ENCODE measurements around the gene LIN28B. TPM values are rescaled to one million over a fixed set of nuclear protein-coding genes. Genes with fewer than 3 reads are reported as not detected.

LIN28B gene
- total RNA-seq, 4 donors from 2014 or later, result not detected

GRCh38 chr6:105014954-105015353 is 58.0 kb downstream of the LIN28B start:
- no peak for DNase-seq (ENCODE audit: low spot score in 2 of 2)
- TF ChIP-seq POLR2A (IDR thresholded peaks at IDR 0.05) (no peak), CTCF (IDR thresholded peaks at IDR 0.05) (no peak)
- H3K4me3 ChIP-seq (ENCODE audit: low read depth, poor library complexity, severe bottlenecking), result no peak overlapping the region
- intact Hi-C loops (cut with DNase I; ENCODE audit: low total_unique reads), result no loop called here

GRCh38 chr6:105015482-105015881 is 58.6 kb downstream of the LIN28B start:
- TF ChIP-seq POLR2A (IDR thresholded peaks at IDR 0.05) (no peak), CTCF (IDR thresholded peaks at IDR 0.05) (no peak)
- no peak overlapping the region for H3K4me3 ChIP-seq (ENCODE audit: low read depth, poor library complexity, severe bottlenecking)
- no peak for DNase-seq (ENCODE audit: low spot score in 2 of 2)
- intact Hi-C loops (cut with DNase I; ENCODE audit: low total_unique reads), result no loop called here
- WGBS, 2 donors, result 30 to 40% methylated on average over 2 of the region's 2 CpGs

GRCh38 chr6:105019285-105019684 is 62.4 kb downstream of the LIN28B start:
- H3K4me3 ChIP-seq (ENCODE audit: low read depth, poor library complexity, severe bottlenecking), result no peak overlapping the region
- intact Hi-C loops (cut with DNase I; ENCODE audit: low total_unique reads), result no loop called here
- no peak for TF ChIP-seq CTCF (IDR thresholded peaks at IDR 0.05)
- TF ChIP-seq POLR2A (IDR thresholded peaks at IDR 0.05), result no peak
- DNase-seq (ENCODE audit: low spot score in 2 of 2), result no peak
- WGBS, 2 donors, result 66 to 68% methylated on average over 2 of the region's 2 CpGs

- no peak overlapping the region for H3K4me3 ChIP-seq (ENCODE audit: low read depth, poor library complexity, severe bottlenecking)
- WGBS, 2 donors, result 81 to 83% methylated on average over 3 of the region's 3 CpGs
- TF ChIP-seq POLR2A (IDR thresholded peaks at IDR 0.05) (no peak), CTCF (IDR thresholded peaks at IDR 0.05) (no peak)
- intact Hi-C loops (cut with DNase I; ENCODE audit: low total_unique reads), result no loop called here
- no peak for DNase-seq (ENCODE audit: low spot score in 2 of 2)
Observed at GRCh38 chr6:105021399-105021798, 64.5 kb downstream of the LIN28B start.

GRCh38 chr6:105022416-105022815 is 65.5 kb downstream of the LIN28B start:
- no peak overlapping the region for H3K4me3 ChIP-seq (ENCODE audit: low read depth, poor library complexity, severe bottlenecking)
- intact Hi-C loops (cut with DNase I; ENCODE audit: low total_unique reads), result no loop called here
- no peak for TF ChIP-seq POLR2A (IDR thresholded peaks at IDR 0.05)
- no peak for TF ChIP-seq CTCF (IDR thresholded peaks at IDR 0.05)
- DNase-seq (ENCODE audit: low spot score in 2 of 2), result no peak
- 89 to 100% methylated on average over 1 of the region's 1 CpG for WGBS, 2 donors

- TF ChIP-seq POLR2A (IDR thresholded peaks at IDR 0.05) (no peak), CTCF (IDR thresholded peaks at IDR 0.05) (no peak)
- 37 to 46% methylated on average over 3 of the region's 3 CpGs for WGBS, 2 donors
- DNase-seq (ENCODE audit: low spot score in 2 of 2), result no peak
- H3K4me3 ChIP-seq (ENCODE audit: low read depth, poor library complexity, severe bottlenecking), result no peak overlapping the region
- intact Hi-C loops (cut with DNase I; ENCODE audit: low total_unique reads), result no loop called here
Observed at GRCh38 chr6:105024803-105025202, 67.9 kb downstream of the LIN28B start.

Measured in lower leg skin (tissue), 4 donors.